Esophagus (tissue), 2 donors: ENCODE results near the gene FOXK1. TPM values are rescaled to one million over a fixed set of nuclear protein-coding genes. Genes with fewer than 3 reads are reported as not detected.

ENCODE experiments used
- H3K27ac ChIP-seq, 2 donors: one replicate each; pipeline ENCODE4 v1.5.1; 2013; ENCODE audit warnings: low read depth in 2 of 2, mild to moderate bottlenecking in 2 of 2, inconsistent platforms in 1 of 2, low read length in 1 of 2, moderate library complexity in 1 of 2
- H3K27me3 ChIP-seq, 2 donors: one replicate each; pipeline ENCODE4 v1.6.1; 2013; ENCODE audit warnings: low read length in 2 of 2, control low read depth in 1 of 2, mild to moderate bottlenecking in 1 of 2; ENCODE audit not compliant: insufficient read depth in 2 of 2, control insufficient read depth in 1 of 2
- H3K36me3 ChIP-seq, 2 donors: one replicate each; pipeline ENCODE4 v1.6.1; 2013; ENCODE audit warnings: low read length in 1 of 2; ENCODE audit not compliant: control insufficient read depth in 2 of 2, insufficient read depth in 2 of 2
- H3K4me1 ChIP-seq, 2 donors: one replicate each; pipeline ENCODE4 v1.6.1; 2013; ENCODE audit warnings: low read length in 1 of 2; ENCODE audit not compliant: control insufficient read depth in 2 of 2, insufficient read depth in 2 of 2
- H3K4me3 ChIP-seq, 2 donors: one replicate each; pipeline ENCODE4 v1.5.1; 2013; ENCODE audit warnings: low read length in 2 of 2, mild to moderate bottlenecking in 2 of 2, low read depth in 1 of 2, moderate library complexity in 1 of 2
- H3K9me3 ChIP-seq, 2 donors: one replicate each; pipeline ENCODE4 v1.6.1; 2013; ENCODE audit warnings: mild to moderate bottlenecking in 2 of 2, low read depth in 1 of 2, low read length in 1 of 2, moderate library complexity in 1 of 2; ENCODE audit not compliant: control insufficient read depth in 2 of 2, insufficient read depth in 1 of 2
- WGBS, 2 donors: extraction: QIAGEN DNeasy Blood & Tissue Kit; methylation state at CpG; one replicate each; pipeline ENCODE4 v1.1.7; 2013; 5-methylcytosine and 5-hydroxymethylcytosine counted together
- polyA plus RNA-seq, 2 donors: library from polyadenylated mRNA; stranded (reverse); fragments of 200-250 nt; gene quantifications; one replicate each; pipeline ENCODE4 v1.2.3, GENCODE V29; 2013
- donor health status: healthy with polysubstance abuse.
- donor health status: Bipolar disorder and iron deficiency.

The FOXK1 gene
- polyA plus RNA-seq, 2 donors, result 3.9 to 7.1 TPM

DNA sequence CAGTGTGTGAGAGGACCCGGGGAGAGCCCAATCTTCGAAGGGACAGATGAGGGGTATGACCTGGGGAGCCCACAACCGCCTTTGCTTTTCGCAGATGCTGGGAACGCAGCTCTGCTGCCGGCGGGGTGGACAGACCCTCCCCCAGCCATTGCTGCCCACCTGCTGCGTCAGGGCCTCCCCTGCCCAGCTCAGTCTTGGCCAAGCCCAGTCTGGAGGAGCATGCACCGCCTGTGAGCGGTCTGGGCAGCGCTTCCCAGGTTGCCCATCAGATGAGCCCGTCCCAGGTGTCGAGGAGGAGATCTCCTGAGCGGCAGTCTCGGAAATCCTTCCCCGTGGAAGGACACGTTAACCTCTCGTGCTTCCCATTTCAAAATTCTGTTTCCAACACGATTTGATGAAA, 76.0 kb downstream of the FOXK1 start:
- Histone ChIP-seq H3K4me3 (no peak overlapping the region), H3K4me1 (peaks cover 0 to 10% of the 10 kb centered on the region in 2 donors), H3K9me3 (no peaks in the 10 kb centered on the region), H3K27ac (no peak overlapping the region), H3K27me3 (no peaks in the 10 kb centered on the region), H3K36me3 (peaks cover 0 to 50% of the 10 kb centered on the region in 2 donors)
- 95% methylated on average over 19 of the region's 19 CpGs for WGBS, 2 donors

DNA sequence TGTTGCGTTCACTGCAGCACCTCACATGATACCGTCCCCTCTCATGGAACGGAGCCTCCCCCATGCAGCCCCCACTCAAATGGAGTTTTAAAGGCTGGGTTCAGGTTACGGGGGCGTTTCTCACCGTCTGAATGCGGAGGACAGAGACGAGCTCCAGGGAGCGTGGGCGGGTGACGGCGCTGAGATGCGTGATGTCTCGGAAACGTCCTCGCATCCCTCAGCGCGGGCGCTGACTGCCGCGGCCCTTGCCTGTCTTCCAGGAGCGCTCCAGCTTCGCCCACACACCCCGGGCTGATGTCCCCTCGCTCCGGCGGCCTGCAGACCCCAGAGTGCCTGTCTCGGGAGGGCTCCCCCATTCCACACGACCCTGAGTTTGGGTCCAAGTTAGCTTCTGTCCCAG, 76.7 kb downstream of the FOXK1 start:
- no peaks in the 10 kb centered on the region for H3K9me3 ChIP-seq
- no peaks in the 10 kb centered on the region for H3K27me3 ChIP-seq
- peaks cover 5 to 57% of the 10 kb centered on the region in 2 donors for H3K36me3 ChIP-seq
- no peak overlapping the region for H3K27ac ChIP-seq
- 94 to 95% methylated on average over 29 of the region's 29 CpGs for WGBS, 2 donors
- H3K4me3 ChIP-seq, result no peak overlapping the region
- peaks cover 0 to 7% of the 10 kb centered on the region in 2 donors for H3K4me1 ChIP-seq

DNA sequence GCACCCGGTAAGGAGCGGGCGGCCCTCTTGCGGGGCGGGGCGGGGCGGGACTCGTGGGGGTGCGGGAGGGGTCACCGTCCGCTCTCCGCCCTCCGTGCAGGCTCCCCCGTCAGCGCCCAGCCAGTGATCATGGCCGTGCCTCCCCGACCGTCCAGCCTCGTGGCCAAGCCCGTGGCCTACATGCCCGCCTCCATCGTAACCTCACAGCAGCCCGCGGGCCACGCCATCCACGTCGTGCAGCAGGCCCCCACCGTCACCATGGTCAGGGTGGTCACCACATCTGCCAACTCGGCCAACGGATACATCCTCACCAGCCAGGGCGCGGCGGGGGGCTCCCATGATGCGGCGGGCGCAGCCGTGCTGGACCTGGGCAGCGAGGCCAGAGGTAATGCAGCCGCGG, 77.1 kb downstream of the FOXK1 start:
- Histone ChIP-seq H3K27me3 (no peaks in the 10 kb centered on the region), H3K36me3 (peaks cover 8 to 60% of the 10 kb centered on the region in 2 donors), H3K9me3 (no peaks in the 10 kb centered on the region), H3K4me3 (no peak overlapping the region), H3K4me1 (peaks cover 0 to 7% of the 10 kb centered on the region in 2 donors), H3K27ac (no peak overlapping the region)
- 94 to 96% methylated on average over 36 to 40 of the region's 40 CpGs for WGBS, 2 donors

DNA sequence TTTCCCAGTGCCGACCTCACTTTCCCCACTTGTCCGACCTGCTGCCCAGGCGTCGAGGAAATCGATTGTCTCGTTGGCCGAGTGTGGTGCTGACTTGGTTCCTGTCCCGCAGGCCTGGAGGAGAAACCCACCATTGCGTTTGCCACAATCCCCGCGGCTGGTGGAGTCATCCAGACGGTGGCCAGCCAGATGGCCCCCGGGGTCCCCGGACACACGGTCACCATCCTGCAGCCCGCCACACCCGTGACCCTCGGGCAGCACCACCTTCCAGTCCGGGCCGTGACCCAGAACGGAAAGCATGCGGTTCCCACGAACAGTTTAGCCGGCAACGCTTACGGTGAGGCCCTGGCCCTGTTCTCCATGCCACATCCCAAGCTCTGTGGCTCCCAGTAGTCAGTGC, 78.9 kb downstream of the FOXK1 start:
- peaks cover 8 to 63% of the 10 kb centered on the region in 2 donors for H3K36me3 ChIP-seq
- no peaks in the 10 kb centered on the region for H3K9me3 ChIP-seq
- peaks cover 0 to 10% of the 10 kb centered on the region in 2 donors for H3K4me1 ChIP-seq
- WGBS, 2 donors, result 95 to 96% methylated on average over 26 of the region's 26 CpGs
- H3K27me3 ChIP-seq, result no peaks in the 10 kb centered on the region
- no peak overlapping the region for H3K27ac ChIP-seq
- no peak overlapping the region for H3K4me3 ChIP-seq

DNA sequence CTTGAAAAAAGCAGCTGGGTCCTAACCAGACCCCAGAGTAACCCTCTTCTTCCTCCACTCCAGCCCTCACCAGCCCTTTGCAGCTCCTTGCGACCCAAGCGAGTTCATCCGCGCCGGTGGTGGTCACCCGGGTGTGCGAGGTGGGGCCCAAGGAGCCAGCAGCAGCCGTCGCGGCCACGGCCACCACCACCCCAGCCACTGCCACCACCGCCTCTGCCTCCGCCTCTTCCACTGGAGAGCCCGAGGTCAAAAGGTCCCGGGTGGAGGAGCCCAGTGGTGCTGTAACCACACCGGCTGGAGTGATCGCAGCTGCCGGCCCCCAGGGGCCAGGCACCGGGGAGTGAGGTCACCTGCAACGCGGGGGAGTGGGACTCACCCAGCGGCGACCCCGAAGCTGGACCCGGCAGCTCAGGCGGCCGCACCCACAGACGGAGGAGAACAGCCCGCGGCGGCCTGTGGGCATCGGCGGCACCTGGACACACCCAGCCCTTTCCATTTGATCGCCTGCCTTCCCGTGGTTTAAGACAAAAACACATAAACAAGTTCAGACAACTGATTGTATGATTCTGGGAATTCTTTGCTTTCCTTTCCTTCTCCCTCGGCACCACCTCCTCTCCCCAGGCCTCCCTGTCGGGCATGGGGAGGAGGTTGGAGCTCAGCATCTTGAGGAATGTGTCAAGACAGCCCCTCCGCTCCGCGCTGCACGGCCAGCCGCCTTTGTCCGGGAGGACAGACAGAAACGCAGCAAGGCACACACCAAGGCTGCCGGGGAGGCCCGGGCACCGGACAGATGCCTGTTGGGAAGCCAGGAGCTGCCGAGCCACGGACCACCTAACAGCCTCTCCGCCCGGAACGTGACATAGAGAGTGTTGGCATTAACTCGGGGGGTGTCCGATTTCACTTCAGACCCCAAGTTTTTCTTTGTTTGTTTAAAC, 80.3 kb downstream of the FOXK1 start:
- H3K4me1 ChIP-seq, result peaks cover 0 to 10% of the 10 kb centered on the region in 2 donors
- H3K36me3 ChIP-seq, result peaks cover 8 to 65% of the 10 kb centered on the region in 2 donors
- no peaks in the 10 kb centered on the region for H3K27me3 ChIP-seq
- no peaks in the 10 kb centered on the region for H3K9me3 ChIP-seq
- WGBS, 2 donors, result 64 to 82% methylated on average over 54 of the region's 54 CpGs
- peak overlapping the region; percentile 13 to 35 for H3K27ac ChIP-seq
- no peak overlapping the region for H3K4me3 ChIP-seq

DNA sequence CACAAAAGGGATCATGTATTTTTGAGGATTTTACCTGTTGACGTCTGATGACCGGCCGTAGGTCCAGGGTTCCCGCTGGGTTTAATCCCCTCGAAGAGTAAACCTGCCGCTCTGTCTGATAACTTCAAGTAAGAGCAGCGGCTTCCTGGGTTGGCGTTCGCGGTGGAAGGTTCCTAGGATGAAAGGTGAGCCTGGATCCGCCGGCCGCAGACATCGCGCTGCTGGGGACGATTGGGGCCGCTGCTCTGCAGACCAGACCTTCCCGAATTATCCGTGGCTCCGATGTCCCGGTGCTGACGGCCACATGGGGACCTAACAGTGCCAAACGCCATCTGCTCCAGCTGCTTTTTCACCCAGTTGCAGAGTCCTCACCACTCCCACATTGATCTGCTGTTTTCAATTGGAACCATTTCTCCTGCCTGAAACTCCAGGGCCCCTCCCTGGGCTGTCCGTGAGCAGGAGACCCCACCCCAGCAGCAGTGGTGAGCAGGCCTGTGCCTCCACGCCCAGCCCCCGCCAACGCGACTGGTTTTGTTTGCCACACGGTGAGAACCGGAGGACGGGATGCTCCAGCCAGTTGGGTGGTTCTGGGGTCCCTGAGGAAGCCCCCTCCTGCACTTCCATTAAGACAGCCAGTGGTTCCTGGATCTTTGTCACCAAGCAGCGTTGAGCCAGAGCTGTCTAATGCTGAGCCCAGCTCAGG, 81.1 kb downstream of the FOXK1 start:
- H3K27ac ChIP-seq, result no peak overlapping the region

DNA sequence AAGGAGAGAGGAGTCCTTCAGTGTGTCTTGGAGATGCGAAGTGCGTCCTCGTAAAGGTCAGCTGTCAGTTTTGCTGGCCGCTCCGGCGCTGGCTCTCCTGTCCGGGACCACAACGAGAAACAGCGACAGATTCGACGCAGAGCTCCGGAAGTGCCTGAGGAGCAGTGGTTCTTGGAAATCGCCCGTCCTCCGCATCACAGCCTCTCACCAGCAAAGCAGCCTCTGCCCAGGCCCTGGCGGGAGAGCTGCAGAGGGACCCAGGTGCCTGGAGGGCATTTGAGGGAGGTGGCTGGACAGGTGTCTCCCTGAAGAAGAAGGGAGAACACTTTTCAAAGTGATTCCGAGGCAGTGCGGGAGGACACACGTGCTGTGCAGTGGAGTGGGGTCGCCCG, 81.7 kb downstream of the FOXK1 start:
- peaks cover 0 to 10% of the 10 kb centered on the region in 2 donors for H3K4me1 ChIP-seq
- H3K27ac ChIP-seq, result no peak overlapping the region
- peaks cover 11 to 58% of the 10 kb centered on the region in 2 donors for H3K36me3 ChIP-seq
- 95 to 96% methylated on average over 21 of the region's 21 CpGs for WGBS, 2 donors
- no peak overlapping the region for H3K4me3 ChIP-seq
- no peaks in the 10 kb centered on the region for H3K9me3 ChIP-seq
- H3K27me3 ChIP-seq, result no peaks in the 10 kb centered on the region

More for the DNA sequence above, 81.1 kb downstream of the FOXK1 start:
- peaks cover 8 to 63% of the 10 kb centered on the region in 2 donors for H3K36me3 ChIP-seq
- no peaks in the 10 kb centered on the region for H3K27me3 ChIP-seq
- H3K4me3 ChIP-seq, result no peak overlapping the region
- 93 to 94% methylated on average over 30 to 32 of the region's 32 CpGs for WGBS, 2 donors
- no peaks in the 10 kb centered on the region for H3K9me3 ChIP-seq
- peaks cover 0 to 10% of the 10 kb centered on the region in 2 donors for H3K4me1 ChIP-seq

DNA sequence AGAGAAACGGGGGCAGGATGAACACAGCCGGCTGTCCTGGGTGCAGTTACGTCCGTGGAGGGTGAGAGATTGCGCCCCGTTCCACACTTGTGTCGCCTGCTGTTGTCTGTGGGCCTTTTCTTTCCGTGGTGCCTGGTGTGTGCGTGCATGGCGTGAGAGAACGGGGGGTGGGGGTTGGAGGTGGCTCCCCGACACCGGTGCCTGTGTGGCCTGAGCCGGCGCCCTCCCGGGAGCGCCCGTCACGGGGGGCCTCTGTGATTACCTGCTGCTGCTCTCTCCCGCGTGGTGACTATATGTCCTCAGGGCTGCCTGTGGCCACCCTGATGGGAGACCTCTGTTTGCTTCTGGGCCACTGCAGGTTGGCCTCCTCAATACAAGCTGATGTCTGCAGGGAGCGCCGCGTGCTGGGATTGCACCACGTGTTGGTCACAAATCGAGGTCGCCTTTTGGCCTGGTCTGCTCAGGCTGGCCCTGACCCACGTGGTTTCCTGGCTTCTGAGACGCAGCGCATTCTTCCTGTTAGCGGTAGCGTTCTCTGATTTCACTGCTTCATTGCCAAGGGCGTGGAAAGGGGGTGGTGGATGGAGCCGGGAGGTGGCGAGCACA, 82.4 kb downstream of the FOXK1 start:
- Histone ChIP-seq H3K9me3 (no peaks in the 10 kb centered on the region), H3K4me1 (peaks cover 0 to 8% of the 10 kb centered on the region in 2 donors), H3K27ac (no peak overlapping the region), H3K36me3 (peaks cover 11 to 53% of the 10 kb centered on the region in 2 donors), H3K27me3 (no peaks in the 10 kb centered on the region), H3K4me3 (no peak overlapping the region)
- 87 to 88% methylated on average over 35 of the region's 35 CpGs for WGBS, 2 donors

DNA sequence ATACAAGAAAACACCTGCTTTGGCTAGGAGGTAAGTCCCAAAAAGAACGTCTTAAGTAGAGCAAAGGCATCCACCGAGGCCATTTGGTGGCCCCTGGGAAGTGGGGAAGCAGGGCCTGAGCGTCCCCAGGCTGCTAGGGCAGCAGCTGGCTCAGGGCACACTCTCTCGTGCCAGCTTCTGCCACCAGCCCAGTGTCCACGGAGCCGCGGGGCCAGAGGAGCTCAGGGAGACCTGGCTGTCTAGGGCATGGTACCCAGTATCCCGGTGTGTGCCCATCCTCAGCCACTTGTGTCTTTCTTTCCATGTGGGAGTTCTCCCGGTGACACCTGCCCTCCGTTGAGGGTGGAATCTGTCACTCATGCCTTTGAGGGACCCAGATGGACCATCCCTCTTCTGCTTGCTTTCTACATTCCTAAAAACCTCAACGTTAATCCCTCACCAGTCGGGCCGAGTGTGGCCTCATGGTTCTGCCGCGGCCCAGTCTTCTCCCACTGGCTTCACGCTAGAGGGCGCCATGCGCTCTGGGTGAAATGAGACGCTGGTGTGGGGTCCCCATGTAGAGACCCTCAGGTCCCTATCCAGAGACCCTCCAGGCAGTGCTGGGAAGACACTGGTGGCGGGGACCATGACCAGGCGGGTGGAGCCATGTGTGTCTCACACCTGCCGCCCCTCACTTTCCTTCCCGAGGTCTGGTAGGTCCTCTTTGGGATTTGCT, 83.8 kb downstream of the FOXK1 start:
- peaks cover 11 to 49% of the 10 kb centered on the region in 2 donors for H3K36me3 ChIP-seq
- no peaks in the 10 kb centered on the region for H3K9me3 ChIP-seq
- 83 to 85% methylated on average over 23 of the region's 23 CpGs for WGBS, 2 donors
- peaks cover 0 to 8% of the 10 kb centered on the region in 2 donors for H3K4me1 ChIP-seq
- H3K27me3 ChIP-seq, result no peaks in the 10 kb centered on the region
- no peak overlapping the region for H3K4me3 ChIP-seq
- H3K27ac ChIP-seq, result peak overlapping the region in 1 of 2 donors; percentile 22
